GM23338 (cell line): Measurements from ENCODE around the gene SYNE2. TPM values are rescaled to one million over a fixed set of nuclear protein-coding genes. Genes with fewer than 3 reads are reported as not detected.
A peak's percentile ranks its signal among the peaks of the same experiment; 100 is the strongest.

ENCODE experiments used
- ATAC-seq: fragments of 200-7000 bp; cut with Tn5 transposase; 3 replicates; pipeline ENCODE4 v1.9.1; 2020
- DNase-seq: peaks from one replicate; pipeline ENCODE4 v3.0.0-alpha.2; 2015; ENCODE audit warnings: low spot score
- H2AFZ ChIP-seq: fragments of 200-600 bp; sonication (generic); 2 replicates; pipeline ENCODE4 v1.8.0; 2016; ENCODE audit warnings: antibody characterized with exemption, mild to moderate bottlenecking, moderate library complexity
- H3F3A ChIP-seq: fragments of 200-600 bp; sonication (generic); replicated peaks from 2 replicates; pipeline ENCODE4 v1.8.0; 2017; ENCODE audit warnings: antibody characterized with exemption, mixed run types, low read depth
- H3K27ac ChIP-seq: fragments of 200-600 bp; sonication (generic); 2 replicates; pipeline ENCODE4 v1.6.1; 2016; ENCODE audit warnings: low read depth
- H3K27me3 ChIP-seq: fragments of 200-600 bp; sonication (generic); 2 replicates; pipeline ENCODE4 v1.8.0; 2016; ENCODE audit warnings: mild to moderate bottlenecking, mixed run types, moderate library complexity; ENCODE audit not compliant: insufficient read depth
- H3K36me3 ChIP-seq: fragments of 200-600 bp; sonication (generic); 2 replicates; pipeline ENCODE4 v1.8.0; 2016; ENCODE audit warnings: mild to moderate bottlenecking; ENCODE audit not compliant: insufficient read depth
- H3K4me1 ChIP-seq: fragments of 200-600 bp; sonication (generic); 2 replicates; pipeline ENCODE4 v1.8.0; 2016; ENCODE audit warnings: mild to moderate bottlenecking, moderate library complexity; ENCODE audit not compliant: insufficient read depth
- H3K4me2 ChIP-seq: fragments of 200-600 bp; sonication (generic); 2 replicates; pipeline ENCODE4 v1.7.1; 2017; ENCODE audit warnings: mixed run types
- H3K4me3 ChIP-seq: fragments of 200-600 bp; sonication (generic); 2 replicates; pipeline ENCODE4 v1.6.1; 2016; ENCODE audit warnings: mixed run types
- H3K79me2 ChIP-seq: fragments of 200-600 bp; sonication (generic); replicated peaks from 2 replicates; pipeline ENCODE4 v1.8.0; 2017; ENCODE audit warnings: mild to moderate bottlenecking; ENCODE audit not compliant: insufficient read depth
- H3K9me2 ChIP-seq: fragments of 200-600 bp; sonication (generic); 2 replicates; pipeline ENCODE4 v1.8.0; 2017; ENCODE audit not compliant: insufficient read depth
- H4K20me1 ChIP-seq: fragments of 200-600 bp; sonication (generic); replicated peaks from 2 replicates; pipeline ENCODE4 v1.8.0; 2017; ENCODE audit warnings: mild to moderate bottlenecking; ENCODE audit not compliant: insufficient read depth
- H3K27ac Mint-ChIP-seq: 2 replicates; pipeline ENCODE4 v1.8.0; 2020; ENCODE audit warnings: inconsistent platforms, mild to moderate bottlenecking, moderate library complexity, mixed read lengths
- H3K27me3 Mint-ChIP-seq: 3 replicates; pipeline ENCODE4 v1.8.0; 2022; ENCODE audit warnings: low read depth, mild to moderate bottlenecking, moderate library complexity, mixed read lengths, inconsistent platforms; ENCODE audit not compliant: insufficient read depth, poor library complexity
- H3K36me3 Mint-ChIP-seq: 3 replicates; pipeline ENCODE4 v1.8.0; 2021; ENCODE audit warnings: low read depth, mild to moderate bottlenecking, inconsistent platforms, moderate library complexity, mixed read lengths
- H3K4me1 Mint-ChIP-seq: 3 replicates; pipeline ENCODE4 v1.8.0; 2020; ENCODE audit warnings: mild to moderate bottlenecking, inconsistent platforms, mixed read lengths
- H3K4me3 Mint-ChIP-seq: 3 replicates; pipeline ENCODE4 v1.8.0; 2021; ENCODE audit warnings: moderate library complexity, mild to moderate bottlenecking, inconsistent platforms, mixed read lengths
- H3K9me3 Mint-ChIP-seq: 3 replicates; pipeline ENCODE4 v1.8.0; 2020; ENCODE audit warnings: moderate library complexity, mild to moderate bottlenecking, inconsistent platforms, mixed read lengths
- CREB1 ChIP-seq: fragments of 250-450 bp; sonication (Bioruptor Pico); IDR thresholded peaks from 2 replicates; pipeline ENCODE4 v1.5.0; 2020; ENCODE audit warnings: low read depth, mild to moderate bottlenecking, moderate library complexity
- EZH2 ChIP-seq: fragments of 200-600 bp; sonication (generic); IDR thresholded peaks from one replicate; pipeline ENCODE4 v1.8.0; 2017; ENCODE audit warnings: antibody characterized with exemption, mild to moderate bottlenecking, low read depth; ENCODE audit not compliant: unreplicated experiment
- NANOG ChIP-seq: IDR thresholded peaks from 2 replicates; pipeline ENCODE4 v1.6.1; 2016; ENCODE audit warnings: antibody characterized with exemption, borderline replicate concordance
- STAT1 ChIP-seq: IDR thresholded peaks from one replicate; pipeline ENCODE4 v1.6.1; 2016; ENCODE audit warnings: antibody characterized with exemption; ENCODE audit not compliant: unreplicated experiment
- polyA plus RNA-seq: library from polyadenylated mRNA; unstranded; fragments of >200 nt; fragmentation: Nextera tagmentation; extraction: Ambion mirVana; gene quantifications from 2 replicates; pipeline ENCODE4 v1.2.1, GENCODE V29; 2016
- total RNA-seq: library from RNA; depleted of rRNA; stranded (reverse); fragments of >200 nt; shearing (Covaris generic); gene quantifications from 2 replicates; pipeline ENCODE4 v1.2.3, GENCODE V29; 2014
- TF ChIP-seq, protein P1 (sequence below): IDR thresholded peaks from 2 replicates; pipeline ENCODE4 v1.6.1; 2016; ENCODE audit warnings: antibody characterized with exemption
- TF ChIP-seq, protein P2 (sequence below): IDR thresholded peaks from one replicate; pipeline ENCODE4 v1.6.1; 2018; ENCODE audit warnings: antibody characterized with exemption; ENCODE audit not compliant: unreplicated experiment
- TF ChIP-seq, protein P3 (sequence below): fragments of 250-450 bp; sonication (Bioruptor Pico); IDR thresholded peaks from 2 replicates; pipeline ENCODE4 v1.5.0; 2020; ENCODE audit warnings: mild to moderate bottlenecking, moderate library complexity
- TF ChIP-seq, protein P4 (sequence below), 2 experiments: fragments of 200-600 bp in 1 of 2; sonication (generic) in 1 of 2; conservative IDR thresholded peaks; 2 replicates each; pipeline versions ENCODE4 v1.5.1 to v1.6.1; 2016 to 2017; ENCODE audit warnings: antibody characterized with exemption in 2 of 2, low read depth in 2 of 2, mild to moderate bottlenecking in 2 of 2, moderate library complexity in 1 of 2

SYNE2 gene
- total and polyA plus RNA-seq, 2 experiments from 2014 or later: 34.3 to 86.5 TPM

DNA sequence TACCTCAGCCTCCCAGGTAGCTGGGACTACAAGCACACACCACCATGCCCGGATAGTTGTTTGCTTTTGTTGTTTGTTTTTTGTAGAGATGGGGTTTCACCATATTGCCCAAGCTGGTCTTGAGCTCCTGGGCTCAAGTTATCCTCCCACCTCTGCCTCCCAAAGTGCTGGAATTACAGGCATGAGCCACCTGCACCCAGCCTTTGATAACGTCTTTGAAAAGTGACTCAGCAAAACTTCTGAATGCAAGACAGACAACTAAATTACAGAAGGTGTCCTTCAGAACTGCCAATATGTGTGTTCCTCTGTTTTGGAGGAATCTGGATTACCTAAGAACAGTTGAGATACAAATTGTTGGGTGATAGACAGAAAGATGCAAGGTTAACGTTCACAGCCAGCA lies 341.6 kb downstream of the SYNE2 start:
- Histone ChIP-seq H3K36me3 (peaks cover 3% of the 10 kb centered on the region; the same call in 1 of the 2 replicates), H3K4me2 (no peak overlapping the region), H3F3A (peaks cover 6% of the 10 kb centered on the region; the same call in 1 of the 2 replicates), H3K79me2 (peaks cover 39% of the 10 kb centered on the region), H3K4me1 (peaks cover 45% of the 10 kb centered on the region), H3K9me2 (no peaks in the 10 kb centered on the region), H4K20me1 (no peaks in the 10 kb centered on the region; the same call in 1 of the 2 replicates), H3K27ac (no peak overlapping the region), H3K27me3 (no peaks in the 10 kb centered on the region), H3K4me3 (no peak overlapping the region), H2AFZ (no peak overlapping the region)
- H3K36me3 Mint-ChIP-seq: peaks cover 31% of the 10 kb centered on the region
- TF ChIP-seq, protein P1, sequence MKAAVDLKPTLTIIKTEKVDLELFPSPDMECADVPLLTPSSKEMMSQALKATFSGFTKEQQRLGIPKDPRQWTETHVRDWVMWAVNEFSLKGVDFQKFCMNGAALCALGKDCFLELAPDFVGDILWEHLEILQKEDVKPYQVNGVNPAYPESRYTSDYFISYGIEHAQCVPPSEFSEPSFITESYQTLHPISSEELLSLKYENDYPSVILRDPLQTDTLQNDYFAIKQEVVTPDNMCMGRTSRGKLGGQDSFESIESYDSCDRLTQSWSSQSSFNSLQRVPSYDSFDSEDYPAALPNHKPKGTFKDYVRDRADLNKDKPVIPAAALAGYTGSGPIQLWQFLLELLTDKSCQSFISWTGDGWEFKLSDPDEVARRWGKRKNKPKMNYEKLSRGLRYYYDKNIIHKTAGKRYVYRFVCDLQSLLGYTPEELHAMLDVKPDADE: no peak
- TF ChIP-seq, protein P2, sequence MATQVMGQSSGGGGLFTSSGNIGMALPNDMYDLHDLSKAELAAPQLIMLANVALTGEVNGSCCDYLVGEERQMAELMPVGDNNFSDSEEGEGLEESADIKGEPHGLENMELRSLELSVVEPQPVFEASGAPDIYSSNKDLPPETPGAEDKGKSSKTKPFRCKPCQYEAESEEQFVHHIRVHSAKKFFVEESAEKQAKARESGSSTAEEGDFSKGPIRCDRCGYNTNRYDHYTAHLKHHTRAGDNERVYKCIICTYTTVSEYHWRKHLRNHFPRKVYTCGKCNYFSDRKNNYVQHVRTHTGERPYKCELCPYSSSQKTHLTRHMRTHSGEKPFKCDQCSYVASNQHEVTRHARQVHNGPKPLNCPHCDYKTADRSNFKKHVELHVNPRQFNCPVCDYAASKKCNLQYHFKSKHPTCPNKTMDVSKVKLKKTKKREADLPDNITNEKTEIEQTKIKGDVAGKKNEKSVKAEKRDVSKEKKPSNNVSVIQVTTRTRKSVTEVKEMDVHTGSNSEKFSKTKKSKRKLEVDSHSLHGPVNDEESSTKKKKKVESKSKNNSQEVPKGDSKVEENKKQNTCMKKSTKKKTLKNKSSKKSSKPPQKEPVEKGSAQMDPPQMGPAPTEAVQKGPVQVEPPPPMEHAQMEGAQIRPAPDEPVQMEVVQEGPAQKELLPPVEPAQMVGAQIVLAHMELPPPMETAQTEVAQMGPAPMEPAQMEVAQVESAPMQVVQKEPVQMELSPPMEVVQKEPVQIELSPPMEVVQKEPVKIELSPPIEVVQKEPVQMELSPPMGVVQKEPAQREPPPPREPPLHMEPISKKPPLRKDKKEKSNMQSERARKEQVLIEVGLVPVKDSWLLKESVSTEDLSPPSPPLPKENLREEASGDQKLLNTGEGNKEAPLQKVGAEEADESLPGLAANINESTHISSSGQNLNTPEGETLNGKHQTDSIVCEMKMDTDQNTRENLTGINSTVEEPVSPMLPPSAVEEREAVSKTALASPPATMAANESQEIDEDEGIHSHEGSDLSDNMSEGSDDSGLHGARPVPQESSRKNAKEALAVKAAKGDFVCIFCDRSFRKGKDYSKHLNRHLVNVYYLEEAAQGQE: no peak
- no peak for TF ChIP-seq EZH2
- TF ChIP-seq, protein P3, sequence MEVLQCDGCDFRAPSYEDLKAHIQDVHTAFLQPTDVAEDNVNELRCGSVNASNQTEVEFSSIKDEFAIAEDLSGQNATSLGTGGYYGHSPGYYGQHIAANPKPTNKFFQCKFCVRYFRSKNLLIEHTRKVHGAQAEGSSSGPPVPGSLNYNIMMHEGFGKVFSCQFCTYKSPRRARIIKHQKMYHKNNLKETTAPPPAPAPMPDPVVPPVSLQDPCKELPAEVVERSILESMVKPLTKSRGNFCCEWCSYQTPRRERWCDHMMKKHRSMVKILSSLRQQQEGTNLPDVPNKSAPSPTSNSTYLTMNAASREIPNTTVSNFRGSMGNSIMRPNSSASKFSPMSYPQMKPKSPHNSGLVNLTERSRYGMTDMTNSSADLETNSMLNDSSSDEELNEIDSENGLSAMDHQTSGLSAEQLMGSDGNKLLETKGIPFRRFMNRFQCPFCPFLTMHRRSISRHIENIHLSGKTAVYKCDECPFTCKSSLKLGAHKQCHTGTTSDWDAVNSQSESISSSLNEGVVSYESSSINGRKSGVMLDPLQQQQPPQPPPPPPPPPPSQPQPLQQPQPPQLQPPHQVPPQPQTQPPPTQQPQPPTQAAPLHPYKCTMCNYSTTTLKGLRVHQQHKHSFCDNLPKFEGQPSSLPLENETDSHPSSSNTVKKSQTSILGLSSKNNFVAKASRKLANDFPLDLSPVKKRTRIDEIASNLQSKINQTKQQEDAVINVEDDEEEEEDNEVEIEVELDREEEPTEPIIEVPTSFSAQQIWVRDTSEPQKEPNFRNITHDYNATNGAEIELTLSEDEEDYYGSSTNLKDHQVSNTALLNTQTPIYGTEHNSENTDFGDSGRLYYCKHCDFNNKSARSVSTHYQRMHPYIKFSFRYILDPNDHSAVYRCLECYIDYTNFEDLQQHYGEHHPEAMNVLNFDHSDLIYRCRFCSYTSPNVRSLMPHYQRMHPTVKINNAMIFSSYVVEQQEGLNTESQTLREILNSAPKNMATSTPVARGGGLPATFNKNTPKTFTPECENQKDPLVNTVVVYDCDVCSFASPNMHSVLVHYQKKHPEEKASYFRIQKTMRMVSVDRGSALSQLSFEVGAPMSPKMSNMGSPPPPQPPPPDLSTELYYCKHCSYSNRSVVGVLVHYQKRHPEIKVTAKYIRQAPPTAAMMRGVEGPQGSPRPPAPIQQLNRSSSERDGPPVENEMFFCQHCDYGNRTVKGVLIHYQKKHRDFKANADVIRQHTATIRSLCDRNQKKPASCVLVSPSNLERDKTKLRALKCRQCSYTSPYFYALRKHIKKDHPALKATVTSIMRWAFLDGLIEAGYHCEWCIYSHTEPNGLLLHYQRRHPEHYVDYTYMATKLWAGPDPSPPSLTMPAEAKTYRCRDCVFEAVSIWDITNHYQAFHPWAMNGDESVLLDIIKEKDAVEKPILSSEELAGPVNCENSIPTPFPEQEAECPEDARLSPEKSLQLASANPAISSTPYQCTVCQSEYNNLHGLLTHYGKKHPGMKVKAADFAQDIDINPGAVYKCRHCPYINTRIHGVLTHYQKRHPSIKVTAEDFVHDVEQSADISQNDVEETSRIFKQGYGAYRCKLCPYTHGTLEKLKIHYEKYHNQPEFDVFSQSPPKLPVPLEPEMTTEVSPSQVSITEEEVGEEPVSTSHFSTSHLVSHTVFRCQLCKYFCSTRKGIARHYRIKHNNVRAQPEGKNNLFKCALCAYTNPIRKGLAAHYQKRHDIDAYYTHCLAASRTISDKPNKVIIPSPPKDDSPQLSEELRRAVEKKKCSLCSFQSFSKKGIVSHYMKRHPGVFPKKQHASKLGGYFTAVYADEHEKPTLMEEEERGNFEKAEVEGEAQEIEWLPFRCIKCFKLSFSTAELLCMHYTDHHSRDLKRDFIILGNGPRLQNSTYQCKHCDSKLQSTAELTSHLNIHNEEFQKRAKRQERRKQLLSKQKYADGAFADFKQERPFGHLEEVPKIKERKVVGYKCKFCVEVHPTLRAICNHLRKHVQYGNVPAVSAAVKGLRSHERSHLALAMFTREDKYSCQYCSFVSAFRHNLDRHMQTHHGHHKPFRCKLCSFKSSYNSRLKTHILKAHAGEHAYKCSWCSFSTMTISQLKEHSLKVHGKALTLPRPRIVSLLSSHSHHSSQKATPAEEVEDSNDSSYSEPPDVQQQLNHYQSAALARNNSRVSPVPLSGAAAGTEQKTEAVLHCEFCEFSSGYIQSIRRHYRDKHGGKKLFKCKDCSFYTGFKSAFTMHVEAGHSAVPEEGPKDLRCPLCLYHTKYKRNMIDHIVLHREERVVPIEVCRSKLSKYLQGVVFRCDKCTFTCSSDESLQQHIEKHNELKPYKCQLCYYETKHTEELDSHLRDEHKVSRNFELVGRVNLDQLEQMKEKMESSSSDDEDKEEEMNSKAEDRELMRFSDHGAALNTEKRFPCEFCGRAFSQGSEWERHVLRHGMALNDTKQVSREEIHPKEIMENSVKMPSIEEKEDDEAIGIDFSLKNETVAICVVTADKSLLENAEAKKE (CRISPR knock-in tag): no peak
- no peak for TF ChIP-seq CREB1 (CRISPR knock-in tag)
- no peak for TF ChIP-seq STAT1
- TF ChIP-seq NANOG: no peak
- TF ChIP-seq, protein P4, sequence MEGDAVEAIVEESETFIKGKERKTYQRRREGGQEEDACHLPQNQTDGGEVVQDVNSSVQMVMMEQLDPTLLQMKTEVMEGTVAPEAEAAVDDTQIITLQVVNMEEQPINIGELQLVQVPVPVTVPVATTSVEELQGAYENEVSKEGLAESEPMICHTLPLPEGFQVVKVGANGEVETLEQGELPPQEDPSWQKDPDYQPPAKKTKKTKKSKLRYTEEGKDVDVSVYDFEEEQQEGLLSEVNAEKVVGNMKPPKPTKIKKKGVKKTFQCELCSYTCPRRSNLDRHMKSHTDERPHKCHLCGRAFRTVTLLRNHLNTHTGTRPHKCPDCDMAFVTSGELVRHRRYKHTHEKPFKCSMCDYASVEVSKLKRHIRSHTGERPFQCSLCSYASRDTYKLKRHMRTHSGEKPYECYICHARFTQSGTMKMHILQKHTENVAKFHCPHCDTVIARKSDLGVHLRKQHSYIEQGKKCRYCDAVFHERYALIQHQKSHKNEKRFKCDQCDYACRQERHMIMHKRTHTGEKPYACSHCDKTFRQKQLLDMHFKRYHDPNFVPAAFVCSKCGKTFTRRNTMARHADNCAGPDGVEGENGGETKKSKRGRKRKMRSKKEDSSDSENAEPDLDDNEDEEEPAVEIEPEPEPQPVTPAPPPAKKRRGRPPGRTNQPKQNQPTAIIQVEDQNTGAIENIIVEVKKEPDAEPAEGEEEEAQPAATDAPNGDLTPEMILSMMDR (conservative IDR thresholded peaks at IDR 0.05; ENCODE audit: low read depth in 2 of 2): no peak
- DNase-seq (no peak), ATAC-seq (no peak)
- H3K9me3 Mint-ChIP-seq: no peaks in the 10 kb centered on the region
- no peak overlapping the region for H3K4me3 Mint-ChIP-seq
- H3K27me3 Mint-ChIP-seq: peaks cover 10% of the 10 kb centered on the region
- H3K27ac Mint-ChIP-seq: peak overlapping the region; percentile 91
- H3K4me1 Mint-ChIP-seq: peaks cover 75% of the 10 kb centered on the region
